Activated CD4-positive, alpha-beta T cell treated with anti-CD3 and anti-CD28 coated beads for 36 hours (primary cell): Measurements from ENCODE around the gene BCAS3. TPM values are rescaled to one million over a fixed set of nuclear protein-coding genes. Genes with fewer than 3 reads are reported as not detected.
A peak's percentile ranks its signal among the peaks of the same experiment; 100 is the strongest.
"Not testable (repeated sequence)": the region's sequence is repeated elsewhere in the genome, so short reads cannot be mapped to it uniquely, and the experiment has no call there.

ENCODE experiments used
- ATAC-seq: fragments of 200-7000 bp; cut with Tn5 transposase; one replicate; pipeline ENCODE4 v1.10.0; 2021; ENCODE audit warnings: mild to moderate bottlenecking, moderate library complexity
- CTCF ChIA-PET: fragments of 350-600 bp; sonication (Branson Sonifier 250); formaldehyde crosslinking; loops from one replicate; lab custom pipeline; 2021; ENCODE audit warnings: antibody characterized with exemption; lab: Charles Lee
- POLR2A ChIA-PET: fragments of 350-600 bp; sonication (Branson Sonifier 250); formaldehyde crosslinking; loops from one replicate; lab custom pipeline; 2021; ENCODE audit warnings: antibody characterized with exemption, inconsistent platforms; lab: Charles Lee
- DNase-seq: peaks from one replicate; pipeline ENCODE4 v3.0.0-alpha.2; 2020
- H3K27ac Mint-ChIP-seq: one replicate; pipeline ENCODE4 v1.8.0; 2021; ENCODE audit warnings: mixed read lengths
- H3K27me3 Mint-ChIP-seq: one replicate; pipeline ENCODE4 v1.8.0; 2021; ENCODE audit warnings: mixed read lengths
- H3K36me3 Mint-ChIP-seq: one replicate; pipeline ENCODE4 v1.8.0; 2021; ENCODE audit warnings: low read depth, mixed read lengths
- H3K4me1 Mint-ChIP-seq: one replicate; pipeline ENCODE4 v1.8.0; 2021; ENCODE audit warnings: mixed read lengths
- H3K4me3 Mint-ChIP-seq: one replicate; pipeline ENCODE4 v1.8.0; 2021; ENCODE audit warnings: mild to moderate bottlenecking, moderate library complexity, mixed read lengths
- H3K9me3 Mint-ChIP-seq: one replicate; pipeline ENCODE4 v1.8.0; 2021; ENCODE audit warnings: low read depth, mixed read lengths
- intact Hi-C, 2 experiments: fragments of 100-400 bp; cut with DNase I in 1 of 2; cut with micrococcal nuclease in 1 of 2; formaldehyde crosslinking; loops; one replicate each; pipeline versions ENCODE4 v1.14.2 to v1.15.1; 2022 to 2024; cut with DNase I, micrococcal nuclease
- total RNA-seq, 2 experiments: library from RNA; stranded (reverse); gene quantifications; one replicate each; pipeline ENCODE4 v1.2.3, GENCODE V29; 2021

Gene BCAS3
- total RNA-seq, 2 experiments from 2014 or later: 7.2 to 7.5 TPM

DNA sequence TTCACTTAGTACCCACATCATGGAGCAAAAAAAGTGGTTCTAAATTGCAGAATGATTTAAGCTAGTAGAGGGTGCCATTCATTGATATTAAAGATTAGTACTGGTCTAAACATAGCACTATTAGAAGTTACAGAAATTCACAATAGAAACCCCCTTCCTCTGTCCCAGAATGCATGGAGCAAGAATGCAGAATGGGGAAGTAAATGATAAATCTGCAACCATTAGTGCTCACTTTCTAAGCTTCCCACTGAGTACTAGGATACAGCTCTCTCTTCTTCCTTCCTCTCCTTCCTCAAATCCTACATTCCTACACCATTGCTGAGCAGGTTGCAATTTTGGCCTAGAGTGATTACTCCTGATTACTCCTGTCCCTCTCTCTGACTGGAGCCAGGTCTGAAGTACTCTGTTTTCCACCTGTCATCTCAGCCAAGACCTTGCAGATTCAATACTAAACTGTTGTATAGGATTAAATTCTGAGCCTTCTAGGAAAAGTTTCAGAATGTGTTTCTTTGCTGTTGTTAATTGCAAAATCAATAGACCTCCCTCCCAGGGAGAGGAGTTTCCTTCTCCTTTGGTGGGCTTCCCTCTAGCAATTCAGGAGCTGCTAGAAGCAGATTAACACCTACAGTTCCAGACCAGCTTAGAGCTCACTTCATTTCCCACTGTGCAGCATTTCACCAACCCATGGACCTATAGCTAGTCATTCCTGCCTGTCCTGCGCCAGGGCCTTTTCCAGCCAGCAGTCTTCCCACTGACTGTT, 556.5 kb downstream of the BCAS3 start:
- no peak for ATAC-seq
- Mint-ChIP-seq H3K4me3 (no peak overlapping the region), H3K4me1 (peaks cover 14% of the 10 kb centered on the region), H3K27ac (no peak overlapping the region), H3K36me3 (no peaks in the 10 kb centered on the region), H3K9me3 (peaks cover 3% of the 10 kb centered on the region), H3K27me3 (no peaks in the 10 kb centered on the region)
- ChIA-PET CTCF (interaction anchor here (0.7 to 1.4 kb wide), 3 partner anchors 45 to 513 kb away, joined by 3 to 5 read pairs (median 3); no protein-coding TSS in a partner anchor), POLR2A (no interaction called here)
- DNase-seq: no peak
- intact Hi-C loops: no loop called here

- CTCF ChIA-PET: interaction anchor here (0.6 to 1.4 kb wide), 5 partner anchors 120 to 1478 kb away, joined by 3 to 5 read pairs (median 3); no protein-coding TSS in a partner anchor
- H3K27ac Mint-ChIP-seq: no peak overlapping the region
- H3K27me3 Mint-ChIP-seq: no peaks in the 10 kb centered on the region
- H3K36me3 Mint-ChIP-seq: no peaks in the 10 kb centered on the region
- ATAC-seq: no peak
- DNase-seq: no peak
- intact Hi-C loops: no loop called here
- POLR2A ChIA-PET: no interaction called here
- H3K9me3 Mint-ChIP-seq: peaks cover 3% of the 10 kb centered on the region
- H3K4me1 Mint-ChIP-seq: peaks cover 21% of the 10 kb centered on the region
- H3K4me3 Mint-ChIP-seq: no peak overlapping the region
These were observed 557.6 kb downstream of the BCAS3 start for GRCh38 chr17:61235001-61235826.

DNA sequence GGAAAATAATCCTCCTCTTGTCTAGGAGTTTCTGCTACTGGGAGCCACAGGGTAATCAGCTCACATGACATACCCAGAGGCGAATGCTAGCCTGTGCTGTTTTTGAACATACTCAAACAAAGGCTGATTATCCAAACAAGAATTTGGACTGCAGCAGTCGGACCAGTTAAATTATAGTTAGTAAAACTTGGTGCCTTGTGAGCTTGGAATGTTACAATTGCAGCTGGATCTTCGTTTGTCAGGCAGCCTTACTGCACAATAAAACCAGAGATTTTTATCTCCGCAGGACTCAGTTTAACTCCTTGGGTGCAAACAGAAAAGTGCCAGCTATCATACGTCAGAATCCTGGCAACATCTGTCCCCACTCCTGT, 558.2 kb downstream of the BCAS3 start:
- CTCF ChIA-PET: interaction anchor here (0.6 to 0.8 kb wide), 2 partner anchors 225 to 708 kb away, joined by 3 read pairs; no protein-coding TSS in a partner anchor
- Mint-ChIP-seq H3K36me3 (no peaks in the 10 kb centered on the region), H3K4me1 (peaks cover 23% of the 10 kb centered on the region), H3K9me3 (peaks cover 3% of the 10 kb centered on the region), H3K4me3 (no peak overlapping the region), H3K27me3 (no peaks in the 10 kb centered on the region), H3K27ac (no peak overlapping the region)
- no peak for ATAC-seq
- POLR2A ChIA-PET: no interaction called here
- no peak for DNase-seq
- intact Hi-C loops: no loop called here

- Mint-ChIP-seq H3K27me3 (no peaks in the 10 kb centered on the region), H3K4me3 (no peak overlapping the region), H3K9me3 (peaks cover 3% of the 10 kb centered on the region), H3K27ac (no peak overlapping the region), H3K36me3 (no peaks in the 10 kb centered on the region), H3K4me1 (peaks cover 24% of the 10 kb centered on the region)
- ChIA-PET CTCF (interaction anchor here (0.5 to 0.9 kb wide), 5 partner anchors 17 to 453 kb away, joined by 3 to 4 read pairs (median 3); no protein-coding TSS in a partner anchor), POLR2A (no interaction called here)
- no peak for DNase-seq
- ATAC-seq: no peak
- intact Hi-C loops: no loop called here
These were observed 559.6 kb downstream of the BCAS3 start for GRCh38 chr17:61237275-61237674.

DNA sequence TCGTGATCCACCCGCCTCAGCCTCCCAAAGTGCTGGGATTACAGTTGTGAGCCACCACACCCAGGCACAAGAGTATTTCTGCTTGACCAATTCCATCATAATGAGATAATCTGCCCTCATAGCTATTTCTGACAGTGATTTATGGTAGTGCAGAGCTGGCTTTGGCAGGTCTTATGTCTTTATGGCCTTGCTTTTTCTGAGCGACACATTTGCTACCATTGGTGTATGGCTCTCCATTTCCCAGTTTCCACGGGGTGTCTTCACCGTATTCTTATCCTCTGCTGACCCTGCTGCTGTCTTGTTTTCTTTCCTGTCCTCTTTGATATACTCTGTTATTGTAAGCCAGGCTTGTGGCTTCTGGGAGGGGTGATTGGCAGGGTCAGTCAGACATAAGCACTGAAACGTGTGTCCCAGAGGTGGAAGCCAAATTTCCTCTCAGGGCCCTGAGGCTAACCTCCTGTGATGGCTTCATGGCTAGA, 560.8 kb downstream of the BCAS3 start:
- POLR2A ChIA-PET: no interaction called here

GRCh38 chr17:61239327-61239726, 561.7 kb downstream of the BCAS3 start:
- Mint-ChIP-seq H3K27ac (peak overlapping the region; percentile 31), H3K27me3 (no peaks in the 10 kb centered on the region), H3K4me1 (peaks cover 22% of the 10 kb centered on the region), H3K36me3 (no peaks in the 10 kb centered on the region), H3K4me3 (no peak overlapping the region), H3K9me3 (peaks cover 3% of the 10 kb centered on the region)
- ATAC-seq: peak; percentile 51
- DNase-seq: no peak
- ChIA-PET POLR2A (no interaction called here), CTCF (interaction anchor here (0.5 kb wide), 1 partner anchor 188 kb away, joined by 3 read pairs; no protein-coding TSS in a partner anchor)
- intact Hi-C loops: loop anchor here in 1 of 2 experiments (2.0 kb wide), 1 partner anchor 17 kb away; no protein-coding TSS in a partner anchor

More for the DNA sequence above, 560.8 kb downstream of the BCAS3 start:
- DNase-seq (no peak), ATAC-seq (no peak)
- Mint-ChIP-seq H3K36me3 (no peaks in the 10 kb centered on the region), H3K27ac (no peak overlapping the region), H3K4me1 (peaks cover 22% of the 10 kb centered on the region), H3K9me3 (peaks cover 3% of the 10 kb centered on the region), H3K4me3 (no peak overlapping the region), H3K27me3 (no peaks in the 10 kb centered on the region)
- intact Hi-C loops: loop anchor here in 1 of 2 experiments (2.0 kb wide), 1 partner anchor 16 kb away; no protein-coding TSS in a partner anchor
- CTCF ChIA-PET: interaction anchor here (0.9 kb wide), 1 partner anchor 9 kb away, joined by 3 read pairs; no protein-coding TSS in a partner anchor

DNA sequence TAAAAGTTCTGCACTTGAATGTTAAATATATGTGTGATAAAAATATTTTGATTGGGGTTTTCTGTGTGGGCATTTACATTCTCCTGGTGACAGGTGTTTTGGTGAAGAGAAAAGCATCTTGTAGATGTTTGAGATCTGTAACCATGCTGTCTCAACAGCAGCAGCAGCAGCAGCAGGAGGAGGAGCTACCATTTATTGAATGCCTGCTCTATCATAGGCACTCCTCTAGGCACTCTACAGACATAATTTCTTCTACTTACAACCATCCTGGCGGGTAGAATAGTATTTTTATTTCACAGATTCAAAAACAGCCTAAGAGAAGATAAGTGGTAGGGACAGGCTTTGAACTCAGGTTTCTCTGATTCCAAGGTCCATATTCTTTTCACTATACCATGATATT, 562.3 kb downstream of the BCAS3 start:
- Mint-ChIP-seq H3K4me3 (peak overlapping the region; percentile 56), H3K27ac (peak overlapping the region; percentile 69), H3K27me3 (no peaks in the 10 kb centered on the region), H3K9me3 (peaks cover 3% of the 10 kb centered on the region), H3K36me3 (no peaks in the 10 kb centered on the region), H3K4me1 (peaks cover 22% of the 10 kb centered on the region)
- CTCF ChIA-PET: interaction anchor here (0.6 kb wide), 2 partner anchors 150 to 1281 kb away, joined by 3 read pairs; no protein-coding TSS in a partner anchor
- intact Hi-C loops: loop anchor here in 1 of 2 experiments (2.0 kb wide), 1 partner anchor 17 kb away; no protein-coding TSS in a partner anchor
- DNase-seq (no peak), ATAC-seq (no peak)
- POLR2A ChIA-PET: no interaction called here

- no peak overlapping the region for H3K27ac Mint-ChIP-seq
- peak; percentile 70 for ATAC-seq
These were observed 563.3 kb downstream of the BCAS3 start for GRCh38 chr17:61240851-61241468.

DNA sequence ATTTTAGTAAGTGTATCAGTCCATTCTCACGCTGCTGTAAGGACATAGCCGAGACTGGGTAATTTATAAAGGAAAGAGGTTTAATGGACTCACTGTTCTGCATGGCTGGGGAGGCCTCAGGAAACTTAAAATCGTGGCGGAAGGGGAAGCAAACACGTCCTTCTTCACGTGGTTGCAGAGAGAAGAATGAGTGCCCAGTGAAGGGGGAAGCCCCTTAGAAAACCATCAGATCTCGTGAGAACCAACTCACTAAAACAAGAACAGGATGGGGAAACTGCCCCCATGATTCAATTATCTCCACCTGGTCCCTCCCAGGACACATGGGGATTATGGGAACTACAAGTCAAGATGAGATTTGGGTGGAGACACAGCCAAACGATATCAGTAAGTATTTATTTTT, 567.3 kb downstream of the BCAS3 start:
- POLR2A ChIA-PET, H3K4me3 Mint-ChIP-seq, H3K36me3 Mint-ChIP-seq, intact Hi-C loops, H3K9me3 Mint-ChIP-seq, H3K27me3 Mint-ChIP-seq, H3K27ac Mint-ChIP-seq, ATAC-seq, H3K4me1 Mint-ChIP-seq, DNase-seq: not testable (repeated sequence)
- CTCF ChIA-PET: interaction anchor here (0.5 kb wide), 1 partner anchor 503 kb away, joined by 3 read pairs; no protein-coding TSS in a partner anchor

More at GRCh38 chr17:61240851-61241468, 563.3 kb downstream of the BCAS3 start:
- peak overlapping the region; percentile 56 for H3K4me3 Mint-ChIP-seq
- peak; percentile 33 for DNase-seq
- no peaks in the 10 kb centered on the region for H3K36me3 Mint-ChIP-seq
- ChIA-PET CTCF (interaction anchor here (1.0 kb wide), 1 partner anchor 9 kb away, joined by 3 read pairs; no protein-coding TSS in a partner anchor), POLR2A (interaction anchor here (0.7 kb wide), 1 partner anchor 215 kb away, joined by 3 read pairs; no protein-coding TSS in a partner anchor)
- peaks cover 3% of the 10 kb centered on the region for H3K9me3 Mint-ChIP-seq
- no peaks in the 10 kb centered on the region for H3K27me3 Mint-ChIP-seq
- intact Hi-C loops: no loop called here
- peaks cover 22% of the 10 kb centered on the region for H3K4me1 Mint-ChIP-seq

DNA sequence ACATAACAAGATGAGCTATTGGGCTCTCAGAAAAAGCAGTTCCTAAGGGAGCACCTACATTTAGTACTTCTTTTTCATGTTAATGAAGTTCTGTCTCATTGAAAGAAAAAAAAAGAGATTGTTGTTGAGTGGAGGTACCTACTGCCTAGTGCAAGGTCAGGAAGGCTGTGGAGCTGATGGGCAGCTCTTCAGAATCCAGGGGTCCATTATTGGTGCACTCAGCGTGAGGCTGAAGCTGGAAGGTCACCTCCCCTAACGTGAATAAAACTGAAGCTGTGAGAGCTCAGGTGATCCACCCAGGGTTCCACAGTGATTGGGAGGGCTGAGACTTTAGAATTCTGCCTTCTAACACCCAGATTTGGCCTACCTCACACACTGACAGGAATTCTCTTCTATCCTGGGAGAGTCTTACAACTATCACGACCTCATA, 568.1 kb downstream of the BCAS3 start:
- H3K27me3 Mint-ChIP-seq: no peaks in the 10 kb centered on the region
- H3K4me3 Mint-ChIP-seq: no peak overlapping the region
- no peaks in the 10 kb centered on the region for H3K36me3 Mint-ChIP-seq
- no peaks in the 10 kb centered on the region for H3K9me3 Mint-ChIP-seq
- no peak for ATAC-seq
- H3K4me1 Mint-ChIP-seq: peaks cover 15% of the 10 kb centered on the region
- intact Hi-C loops: no loop called here
- no peak for DNase-seq
- ChIA-PET POLR2A (no interaction called here), CTCF (interaction anchor here (0.5 kb wide), 1 partner anchor 504 kb away, joined by 3 read pairs; no protein-coding TSS in a partner anchor)
- no peak overlapping the region for H3K27ac Mint-ChIP-seq
